PC-9 (cell line): Measurements from ENCODE around the gene SULT1A4.
"Not testable (repeated sequence)": the region's sequence is repeated elsewhere in the genome, so short reads cannot be mapped to it uniquely, and the experiment has no call there.

Experiments used
- EZH2 ChIP-seq: fragments of 200-600 bp; sonication (generic); IDR thresholded peaks from 2 replicates; pipeline ENCODE4 v1.8.0; 2017; ENCODE audit warnings: antibody characterized with exemption, low read depth
- TF ChIP-seq, protein P1 (sequence below): fragments of 200-600 bp; sonication (generic); conservative IDR thresholded peaks from 2 replicates; pipeline ENCODE4 v1.6.1; 2017; ENCODE audit warnings: mixed run types, antibody characterized with exemption, mild to moderate bottlenecking, moderate library complexity

GRCh38 chr16:29459706-29460646, at the start of gene SULT1A4:
- not testable (repeated sequence) for TF ChIP-seq EZH2
- TF ChIP-seq, protein P1, sequence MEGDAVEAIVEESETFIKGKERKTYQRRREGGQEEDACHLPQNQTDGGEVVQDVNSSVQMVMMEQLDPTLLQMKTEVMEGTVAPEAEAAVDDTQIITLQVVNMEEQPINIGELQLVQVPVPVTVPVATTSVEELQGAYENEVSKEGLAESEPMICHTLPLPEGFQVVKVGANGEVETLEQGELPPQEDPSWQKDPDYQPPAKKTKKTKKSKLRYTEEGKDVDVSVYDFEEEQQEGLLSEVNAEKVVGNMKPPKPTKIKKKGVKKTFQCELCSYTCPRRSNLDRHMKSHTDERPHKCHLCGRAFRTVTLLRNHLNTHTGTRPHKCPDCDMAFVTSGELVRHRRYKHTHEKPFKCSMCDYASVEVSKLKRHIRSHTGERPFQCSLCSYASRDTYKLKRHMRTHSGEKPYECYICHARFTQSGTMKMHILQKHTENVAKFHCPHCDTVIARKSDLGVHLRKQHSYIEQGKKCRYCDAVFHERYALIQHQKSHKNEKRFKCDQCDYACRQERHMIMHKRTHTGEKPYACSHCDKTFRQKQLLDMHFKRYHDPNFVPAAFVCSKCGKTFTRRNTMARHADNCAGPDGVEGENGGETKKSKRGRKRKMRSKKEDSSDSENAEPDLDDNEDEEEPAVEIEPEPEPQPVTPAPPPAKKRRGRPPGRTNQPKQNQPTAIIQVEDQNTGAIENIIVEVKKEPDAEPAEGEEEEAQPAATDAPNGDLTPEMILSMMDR = not testable (repeated sequence)
